Measurements from ENCODE around the gene SGCD. TPM values are rescaled to one million over a fixed set of nuclear protein-coding genes. Genes with fewer than 3 reads are reported as not detected.

The SGCD gene
- total and polyA plus RNA-seq, 4 donors = 0.79 to 20.9 (median 6.0) TPM

GRCh38 chr5:156522651-156523529 lies 195.9 kb downstream of the SGCD start:
- no peaks in the 10 kb centered on the region for H3K36me3 ChIP-seq (ENCODE audit: control insufficient read depth in 4 of 4, insufficient read depth in 4 of 4, low read length in 4 of 4)
- DNase-seq (no peak), ATAC-seq (ENCODE audit: insufficient read depth, low FRiP score) (no peak)
- peaks cover 0 to 2% (median under 1%) of the 10 kb centered on the region in 4 donors for H3K9me3 ChIP-seq (ENCODE audit: control insufficient read depth in 4 of 4, insufficient read depth in 3 of 4, low read length in 3 of 4)
- 63 to 74% methylated on average over 5 of the region's 5 CpGs for WGBS, 2 donors
- H3K9ac ChIP-seq (ENCODE audit: insufficient read depth in 1 of 2, low read length in 2 of 2) = no peak overlapping the region
- H3K27ac ChIP-seq (ENCODE audit: low read depth in 1 of 2, low read length in 1 of 2) = no peak overlapping the region
- H3K4me1 ChIP-seq (ENCODE audit: control insufficient read depth in 5 of 5, insufficient read depth in 5 of 5, low read length in 5 of 5) = peaks cover 0 to 14% (median 0%) of the 10 kb centered on the region in 5 donors
- no peaks in the 10 kb centered on the region for H3K27me3 ChIP-seq (ENCODE audit: control insufficient read depth in 3 of 3, insufficient read depth in 3 of 3, low read length in 2 of 3)
- no peak for TF ChIP-seq CTCF (IDR thresholded peaks at IDR 0.05; ENCODE audit: control extremely low read depth, extremely low read depth)
- no peak overlapping the region for H3K4me3 ChIP-seq

DNA sequence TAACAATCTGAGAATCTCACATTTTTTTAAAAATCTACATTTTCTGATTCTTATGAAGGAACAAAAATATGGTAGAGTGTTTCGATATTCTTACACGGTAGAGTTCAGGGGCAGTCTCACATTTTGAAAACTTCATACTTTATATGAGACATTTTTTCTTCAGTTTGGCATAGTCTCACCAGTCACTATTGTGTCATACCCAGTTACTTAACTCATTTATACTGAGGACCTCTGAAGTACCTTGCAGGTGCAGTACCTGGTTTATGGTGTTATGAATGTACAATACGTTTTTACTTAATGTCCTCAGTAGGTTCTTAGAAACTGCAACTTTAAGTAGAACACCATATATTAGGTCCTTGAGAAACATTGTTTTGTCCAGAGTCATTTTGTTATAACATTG lies 196.6 kb downstream of the SGCD start:
- Histone ChIP-seq H3K4me1 (ENCODE audit: control insufficient read depth in 5 of 5, insufficient read depth in 5 of 5, low read length in 5 of 5) (peaks cover 0 to 14% (median 0%) of the 10 kb centered on the region in 5 donors), H3K4me3 (no peak overlapping the region), H3K27me3 (ENCODE audit: control insufficient read depth in 3 of 3, insufficient read depth in 3 of 3, low read length in 2 of 3) (no peaks in the 10 kb centered on the region), H3K27ac (ENCODE audit: low read depth in 1 of 2, low read length in 1 of 2) (no peak overlapping the region), H3K36me3 (ENCODE audit: control insufficient read depth in 4 of 4, insufficient read depth in 4 of 4, low read length in 4 of 4) (no peaks in the 10 kb centered on the region), H3K9ac (ENCODE audit: insufficient read depth in 1 of 2, low read length in 2 of 2) (no peak overlapping the region), H3K9me3 (ENCODE audit: control insufficient read depth in 4 of 4, insufficient read depth in 3 of 4, low read length in 3 of 4) (peaks cover 0 to 2% (median under 1%) of the 10 kb centered on the region in 4 donors)
- ATAC-seq (ENCODE audit: insufficient read depth, low FRiP score) = no peak
- WGBS, 2 donors = 79 to 85% methylated on average over 3 of the region's 3 CpGs
- no peak for TF ChIP-seq CTCF (IDR thresholded peaks at IDR 0.05; ENCODE audit: control extremely low read depth, extremely low read depth)
- DNase-seq = no peak

GRCh38 chr5:156526081-156526925 lies 199.3 kb downstream of the SGCD start:
- ATAC-seq (ENCODE audit: insufficient read depth, low FRiP score) = no peak
- Histone ChIP-seq H3K4me1 (ENCODE audit: control insufficient read depth in 5 of 5, insufficient read depth in 5 of 5, low read length in 5 of 5) (peaks cover 0 to 18% (median 7%) of the 10 kb centered on the region in 5 donors), H3K9me3 (ENCODE audit: control insufficient read depth in 4 of 4, insufficient read depth in 3 of 4, low read length in 3 of 4) (no peaks in the 10 kb centered on the region), H3K4me3 (no peak overlapping the region), H3K27me3 (ENCODE audit: control insufficient read depth in 3 of 3, insufficient read depth in 3 of 3, low read length in 2 of 3) (no peaks in the 10 kb centered on the region), H3K27ac (ENCODE audit: low read depth in 1 of 2, low read length in 1 of 2) (peak overlapping the region in 1 of 2 donors; percentile 45), H3K36me3 (ENCODE audit: control insufficient read depth in 4 of 4, insufficient read depth in 4 of 4, low read length in 4 of 4) (no peaks in the 10 kb centered on the region), H3K9ac (ENCODE audit: insufficient read depth in 1 of 2, low read length in 2 of 2) (peak overlapping the region in 1 of 2 donors; percentile 15)
- 71 to 79% methylated on average over 9 of the region's 9 CpGs for WGBS, 2 donors
- DNase-seq = peak; percentile 33 to 92 (median 92)
- TF ChIP-seq CTCF (IDR thresholded peaks at IDR 0.05; ENCODE audit: control extremely low read depth, extremely low read depth) = no peak
